MM.1S (cell line): ENCODE results near the gene AKAP13.

Experiments
- DNase-seq: peaks from one replicate; pipeline ENCODE4 v3.0.0-alpha.2; 2015
- H2AFZ ChIP-seq: fragments of 300-600 bp; sonication (generic); 2 replicates; pipeline ENCODE4 v1.6.0; 2016; ENCODE audit warnings: antibody characterized with exemption, low read length
- H3F3A ChIP-seq: fragments of 300-600 bp; sonication (generic); 2 replicates; pipeline ENCODE4 v1.6.1; 2016; ENCODE audit warnings: mild to moderate bottlenecking, antibody characterized with exemption, low read length, moderate library complexity, mixed read lengths; ENCODE audit not compliant: insufficient read depth
- H3K27ac ChIP-seq: fragments of 300-600 bp; sonication (generic); 2 replicates; pipeline ENCODE4 v1.5.1; 2016; ENCODE audit warnings: mild to moderate bottlenecking, low read length
- H3K27me3 ChIP-seq: fragments of 300-600 bp; sonication (generic); replicated peaks from 2 replicates; pipeline ENCODE4 v1.6.0; 2016; ENCODE audit warnings: low read length; ENCODE audit not compliant: insufficient read depth
- H3K36me3 ChIP-seq: fragments of 300-600 bp; sonication (generic); replicated peaks from 2 replicates; pipeline ENCODE4 v1.6.1; 2016; ENCODE audit warnings: mild to moderate bottlenecking, low read length, mixed read lengths; ENCODE audit not compliant: insufficient read depth
- H3K4me1 ChIP-seq: fragments of 300-600 bp; sonication (generic); 2 replicates; pipeline ENCODE4 v1.6.1; 2016; ENCODE audit warnings: low read length, mixed read lengths
- H3K4me2 ChIP-seq: fragments of 300-600 bp; sonication (generic); 2 replicates; pipeline ENCODE4 v1.6.0; 2016; ENCODE audit warnings: low read depth, low read length
- H3K4me3 ChIP-seq: fragments of 300-600 bp; sonication (generic); 2 replicates; pipeline ENCODE4 v1.5.1; 2016; ENCODE audit warnings: low read length, mixed read lengths
- H3K79me2 ChIP-seq: fragments of 300-600 bp; sonication (generic); 2 replicates; pipeline ENCODE4 v1.6.1; 2016; ENCODE audit warnings: mixed run types, low read length, mixed read lengths
- H3K9ac ChIP-seq: fragments of 300-600 bp; sonication (generic); 2 replicates; pipeline ENCODE4 v1.6.1; 2016; ENCODE audit warnings: low read length, mixed read lengths
- H3K9me2 ChIP-seq: fragments of 300-600 bp; sonication (generic); replicated peaks from 2 replicates; pipeline ENCODE4 v1.6.1; 2016; ENCODE audit warnings: mild to moderate bottlenecking, low read length, mixed read lengths; ENCODE audit not compliant: insufficient read depth
- H3K9me3 ChIP-seq: fragments of 300-600 bp; sonication (generic); replicated peaks from 2 replicates; pipeline ENCODE4 v1.6.1; 2016; ENCODE audit warnings: mild to moderate bottlenecking, low read length, mixed read lengths; ENCODE audit not compliant: insufficient read depth
- H4K20me1 ChIP-seq: fragments of 300-600 bp; sonication (generic); 2 replicates; pipeline ENCODE4 v1.6.1; 2016; ENCODE audit warnings: mild to moderate bottlenecking, low read length, moderate library complexity, mixed read lengths; ENCODE audit not compliant: insufficient read depth
- CTCF ChIP-seq: fragments of 300-600 bp; sonication (generic); IDR thresholded peaks from 2 replicates; pipeline ENCODE4 v1.5.1; 2016; ENCODE audit warnings: antibody characterized with exemption, low read length, mixed read lengths
- EZH2 ChIP-seq: fragments of 300-600 bp; sonication (generic); optimal IDR thresholded peaks from 2 replicates; pipeline ENCODE3; 2017; ENCODE audit warnings: low read depth, mild to moderate bottlenecking, antibody characterized with exemption, low read length, mixed read lengths
- EZH2phosphoT487 ChIP-seq: fragments of 300-600 bp; sonication (generic); IDR thresholded peaks from 2 replicates; pipeline ENCODE4 v1.6.1; 2018; ENCODE audit warnings: antibody characterized with exemption, low read length

The AKAP13 gene

GRCh38 chr15:85707519-85708338 lies 327.3 kb downstream of the AKAP13 start:
- H3K27ac ChIP-seq: peak overlapping the region; percentile 66; the same call in 1 of the 2 replicates

GRCh38 chr15:85708402-85708941 lies 328.1 kb downstream of the AKAP13 start:
- no peaks in the 10 kb centered on the region for H3K27me3 ChIP-seq
- H3K9ac ChIP-seq: no peak overlapping the region
- H3F3A ChIP-seq: peaks cover 26% of the 10 kb centered on the region
- no peaks in the 10 kb centered on the region for H3K36me3 ChIP-seq
- no peak overlapping the region for H2AFZ ChIP-seq
- H3K4me3 ChIP-seq: no peak overlapping the region
- TF ChIP-seq EZH2 (no peak), EZH2phosphoT487 (no peak), CTCF (no peak)
- H3K9me2 ChIP-seq: no peaks in the 10 kb centered on the region
- no peak overlapping the region for H3K27ac ChIP-seq
- H4K20me1 ChIP-seq: peaks cover 8% of the 10 kb centered on the region
- no peak overlapping the region for H3K4me2 ChIP-seq
- no peaks in the 10 kb centered on the region for H3K9me3 ChIP-seq
- peaks cover 40% of the 10 kb centered on the region for H3K79me2 ChIP-seq
- no peak for DNase-seq
- peaks cover 26% of the 10 kb centered on the region for H3K4me1 ChIP-seq

More at GRCh38 chr15:85707519-85708338, 327.3 kb downstream of the AKAP13 start:
- Histone ChIP-seq H3K9me2 (no peaks in the 10 kb centered on the region), H2AFZ (no peak overlapping the region), H3K4me2 (peak overlapping the region; percentile 70), H3K79me2 (peaks cover 47% of the 10 kb centered on the region), H3K9me3 (no peaks in the 10 kb centered on the region), H3K27me3 (no peaks in the 10 kb centered on the region), H3K4me3 (peak overlapping the region; percentile 16), H3K9ac (peak overlapping the region; percentile 15; the same call in 1 of the 2 replicates), H3K36me3 (no peaks in the 10 kb centered on the region), H3K4me1 (peaks cover 26% of the 10 kb centered on the region), H4K20me1 (peaks cover 8% of the 10 kb centered on the region), H3F3A (peaks cover 26% of the 10 kb centered on the region)
- TF ChIP-seq EZH2phosphoT487: no peak
- TF ChIP-seq EZH2: no peak
- no peak for TF ChIP-seq CTCF
- peak; percentile 59 for DNase-seq

GRCh38 chr15:85709250-85709649 lies 328.8 kb downstream of the AKAP13 start:
- Histone ChIP-seq H3K4me1 (peaks cover 26% of the 10 kb centered on the region), H3K79me2 (peaks cover 35% of the 10 kb centered on the region), H3K9ac (no peak overlapping the region), H3K9me3 (no peaks in the 10 kb centered on the region), H2AFZ (no peak overlapping the region), H3K27me3 (no peaks in the 10 kb centered on the region), H3F3A (peaks cover 26% of the 10 kb centered on the region), H3K9me2 (no peaks in the 10 kb centered on the region), H3K4me2 (no peak overlapping the region), H3K4me3 (no peak overlapping the region), H3K27ac (no peak overlapping the region), H4K20me1 (peaks cover 8% of the 10 kb centered on the region), H3K36me3 (no peaks in the 10 kb centered on the region)
- TF ChIP-seq EZH2phosphoT487: no peak
- no peak for TF ChIP-seq CTCF
- no peak for TF ChIP-seq EZH2
- no peak for DNase-seq
